Transverse colon (tissue), 4 donors: ENCODE results near the gene COL24A1.

Source experiments
- CTCF ChIP-seq, 5 experiments: fragments of 200-600 bp in 3 of 5; fragments of 450-650 bp in 2 of 5; sonication (generic) in 3 of 5; IDR thresholded peaks; 1 replicate in 2 of 5; 2 replicates in 3 of 5; pipeline ENCODE4 v1.5.1; 2016 to 2017; ENCODE audit warnings: antibody characterized with exemption in 5 of 5, inconsistent platforms in 3 of 5, mild to moderate bottlenecking in 2 of 5, moderate library complexity in 1 of 5
- EP300 ChIP-seq: sonication (generic); formaldehyde crosslinking; IDR thresholded peaks from one replicate; pipeline ENCODE4 v1.6.1; 2017; ENCODE audit warnings: antibody characterized with exemption, low read depth
- POLR2A ChIP-seq: fragments of 450-650 bp; IDR thresholded peaks from one replicate; pipeline ENCODE4 v1.6.1; 2016; ENCODE audit warnings: antibody characterized with exemption, mild to moderate bottlenecking, moderate library complexity
- POLR2AphosphoS5 ChIP-seq, 3 donors: sonication (generic); formaldehyde crosslinking; IDR thresholded peaks; one replicate each; pipeline ENCODE4 v1.6.1; 2016; ENCODE audit warnings: antibody characterized with exemption in 3 of 3

- TF ChIP-seq CTCF (IDR thresholded peaks at IDR 0.05) (peak in 2 of 5 experiments; percentile 19 to 25), POLR2A (no peak), EP300 (no peak), POLR2AphosphoS5 (IDR thresholded peaks at IDR 0.05) (no peak)
Observed at GRCh38 chr1:85884372-85885035, 272.1 kb downstream of the COL24A1 start.
